Activated CD8-positive, alpha-beta T cell treated with anti-CD3 and anti-CD28 coated beads for 36 hours (primary cell): ENCODE data around the gene TRAK1. TPM values are rescaled to one million over a fixed set of nuclear protein-coding genes. Genes with fewer than 3 reads are reported as not detected.

Experiments
- ATAC-seq: fragments of 200-7000 bp; cut with Tn5 transposase; one replicate; pipeline ENCODE4 v1.10.0; 2021; ENCODE audit warnings: mild to moderate bottlenecking, moderate library complexity
- CTCF ChIA-PET: fragments of 350-600 bp; sonication (Branson Sonifier 250); formaldehyde crosslinking; loops from one replicate; lab custom pipeline; 2021; ENCODE audit warnings: antibody characterized with exemption; lab: Charles Lee
- POLR2A ChIA-PET: fragments of 350-600 bp; sonication (Branson Sonifier 250); formaldehyde crosslinking; loops from one replicate; lab custom pipeline; 2021; ENCODE audit warnings: antibody characterized with exemption; lab: Charles Lee
- DNase-seq: peaks from one replicate; pipeline ENCODE4 v3.0.0-alpha.2; 2020
- H3K27ac Mint-ChIP-seq: one replicate; pipeline ENCODE4 v1.8.0; 2021; ENCODE audit warnings: mild to moderate bottlenecking, mixed read lengths
- H3K27me3 Mint-ChIP-seq: one replicate; pipeline ENCODE4 v1.8.0; 2021; ENCODE audit warnings: mixed read lengths
- H3K36me3 Mint-ChIP-seq: one replicate; pipeline ENCODE4 v1.8.0; 2021; ENCODE audit warnings: low read depth, mixed read lengths
- H3K4me1 Mint-ChIP-seq: one replicate; pipeline ENCODE4 v1.8.0; 2021; ENCODE audit warnings: low read depth, mixed read lengths
- H3K4me3 Mint-ChIP-seq: one replicate; pipeline ENCODE4 v1.8.0; 2021; ENCODE audit warnings: mild to moderate bottlenecking, moderate library complexity, mixed read lengths
- H3K9me3 Mint-ChIP-seq: one replicate; pipeline ENCODE4 v1.8.0; 2021; ENCODE audit warnings: mixed read lengths
- intact Hi-C: fragments of 100-400 bp; cut with micrococcal nuclease; formaldehyde crosslinking; loops from one replicate; pipeline ENCODE4 v1.10.0; 2022
- total RNA-seq, 2 experiments: library from RNA; stranded (reverse); gene quantifications; one replicate each; pipeline ENCODE4 v1.2.3, GENCODE V29; 2021
- TF ChIP-seq, protein P1 (sequence below): fragments of 200-600 bp; IDR thresholded peaks from one replicate; pipeline ENCODE4 v1.8.0; 2022; ENCODE audit warnings: antibody characterized with exemption, mild to moderate bottlenecking

The TRAK1 gene
- total RNA-seq, 2 experiments from 2014 or later = 24.1 to 24.3 TPM

GRCh38 chr3:42184651-42185443, 93.7 kb downstream of the TRAK1 start:
- Mint-ChIP-seq H3K4me1 (peaks cover 2% of the 10 kb centered on the region), H3K9me3 (no peaks in the 10 kb centered on the region), H3K27me3 (no peaks in the 10 kb centered on the region), H3K36me3 (no peaks in the 10 kb centered on the region), H3K27ac (no peak overlapping the region), H3K4me3 (no peak overlapping the region)
- TF ChIP-seq, protein P1, sequence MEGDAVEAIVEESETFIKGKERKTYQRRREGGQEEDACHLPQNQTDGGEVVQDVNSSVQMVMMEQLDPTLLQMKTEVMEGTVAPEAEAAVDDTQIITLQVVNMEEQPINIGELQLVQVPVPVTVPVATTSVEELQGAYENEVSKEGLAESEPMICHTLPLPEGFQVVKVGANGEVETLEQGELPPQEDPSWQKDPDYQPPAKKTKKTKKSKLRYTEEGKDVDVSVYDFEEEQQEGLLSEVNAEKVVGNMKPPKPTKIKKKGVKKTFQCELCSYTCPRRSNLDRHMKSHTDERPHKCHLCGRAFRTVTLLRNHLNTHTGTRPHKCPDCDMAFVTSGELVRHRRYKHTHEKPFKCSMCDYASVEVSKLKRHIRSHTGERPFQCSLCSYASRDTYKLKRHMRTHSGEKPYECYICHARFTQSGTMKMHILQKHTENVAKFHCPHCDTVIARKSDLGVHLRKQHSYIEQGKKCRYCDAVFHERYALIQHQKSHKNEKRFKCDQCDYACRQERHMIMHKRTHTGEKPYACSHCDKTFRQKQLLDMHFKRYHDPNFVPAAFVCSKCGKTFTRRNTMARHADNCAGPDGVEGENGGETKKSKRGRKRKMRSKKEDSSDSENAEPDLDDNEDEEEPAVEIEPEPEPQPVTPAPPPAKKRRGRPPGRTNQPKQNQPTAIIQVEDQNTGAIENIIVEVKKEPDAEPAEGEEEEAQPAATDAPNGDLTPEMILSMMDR = no peak
- intact Hi-C loops = no loop called here
- ChIA-PET CTCF (no interaction called here), POLR2A (no interaction called here)
- ATAC-seq (no peak), DNase-seq (no peak)

GRCh38 chr3:42187936-42188335, 96.8 kb downstream of the TRAK1 start:
- intact Hi-C loops = no loop called here
- ChIA-PET POLR2A (no interaction called here), CTCF (interaction anchor here (1.2 kb wide), 1 partner anchor 59 kb away, joined by 4 read pairs; no protein-coding TSS in a partner anchor)
- H3K4me1 Mint-ChIP-seq = peaks cover 10% of the 10 kb centered on the region
- H3K36me3 Mint-ChIP-seq = peaks cover 3% of the 10 kb centered on the region
- no peaks in the 10 kb centered on the region for H3K9me3 Mint-ChIP-seq
- no peak for ATAC-seq
- H3K27ac Mint-ChIP-seq = no peak overlapping the region
- no peak for DNase-seq
- TF ChIP-seq, protein P1 = no peak
- no peaks in the 10 kb centered on the region for H3K27me3 Mint-ChIP-seq
- H3K4me3 Mint-ChIP-seq = no peak overlapping the region

DNA sequence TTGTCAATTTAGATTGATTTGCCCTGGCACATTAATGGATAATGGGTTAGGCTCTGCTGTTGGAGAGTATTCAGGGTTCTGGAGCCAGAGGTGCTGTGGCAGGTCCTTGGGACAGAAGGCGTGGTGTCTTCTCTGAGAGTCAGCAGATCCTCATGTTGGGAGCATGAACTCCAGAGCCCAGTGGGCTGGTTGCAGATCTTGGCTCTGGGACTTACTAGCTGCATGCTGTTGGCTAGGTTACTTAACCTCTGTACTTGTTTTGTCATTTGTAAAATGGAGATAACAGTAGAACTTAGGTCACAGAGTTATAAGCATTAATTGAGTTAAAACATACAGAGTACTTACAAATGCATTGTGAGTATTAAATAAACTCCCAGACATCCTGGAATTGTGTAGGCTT, 97.2 kb downstream of the TRAK1 start:
- intact Hi-C loops = no loop called here
- TF ChIP-seq, protein P1 = no peak
- no peaks in the 10 kb centered on the region for H3K9me3 Mint-ChIP-seq
- H3K4me1 Mint-ChIP-seq = peaks cover 13% of the 10 kb centered on the region
- H3K36me3 Mint-ChIP-seq = peaks cover 3% of the 10 kb centered on the region
- no peaks in the 10 kb centered on the region for H3K27me3 Mint-ChIP-seq
- ATAC-seq (no peak), DNase-seq (no peak)
- H3K27ac Mint-ChIP-seq = no peak overlapping the region
- no peak overlapping the region for H3K4me3 Mint-ChIP-seq
- ChIA-PET CTCF (interaction anchor here (3.6 kb wide), 1 partner anchor 11 kb away, joined by 35 read pairs; no protein-coding TSS in a partner anchor), POLR2A (no interaction called here)

- H3K4me3 Mint-ChIP-seq = no peak overlapping the region
- POLR2A ChIA-PET = no interaction called here
- intact Hi-C loops = no loop called here
- ATAC-seq = no peak
- TF ChIP-seq, protein P1 = no peak
- H3K4me1 Mint-ChIP-seq = peaks cover 13% of the 10 kb centered on the region
- H3K9me3 Mint-ChIP-seq = no peaks in the 10 kb centered on the region
- DNase-seq = no peak
- peaks cover 6% of the 10 kb centered on the region for H3K36me3 Mint-ChIP-seq
- CTCF ChIA-PET = interaction anchor here (0.7 to 3.9 kb wide), 6 partner anchors 11 to 90 kb away, joined by 3 to 44 read pairs (median 32); no protein-coding TSS in a partner anchor
- no peak overlapping the region for H3K27ac Mint-ChIP-seq
- no peaks in the 10 kb centered on the region for H3K27me3 Mint-ChIP-seq
Measured at GRCh38 chr3:42189001-42189460, 97.9 kb downstream of the TRAK1 start.

- no peak for ATAC-seq
- Mint-ChIP-seq H3K9me3 (no peaks in the 10 kb centered on the region), H3K27me3 (no peaks in the 10 kb centered on the region), H3K27ac (no peak overlapping the region), H3K4me1 (peaks cover 13% of the 10 kb centered on the region), H3K36me3 (peaks cover 8% of the 10 kb centered on the region), H3K4me3 (no peak overlapping the region)
- intact Hi-C loops = loop anchor here (5.0 to 10.0 kb wide), 2 partner anchors 72 to 295 kb away; no protein-coding TSS in a partner anchor
- DNase-seq = no peak
- CTCF ChIA-PET = interaction anchor here (0.6 to 3.9 kb wide), 12 partner anchors 8 to 201 kb away, joined by 3 to 44 read pairs (median 18); no protein-coding TSS in a partner anchor
- POLR2A ChIA-PET = no interaction called here
- TF ChIP-seq, protein P1 = no peak
Measured at GRCh38 chr3:42189736-42190135, 98.6 kb downstream of the TRAK1 start.
